ENCODE data around the gene CDH26.
"Not testable (repeated sequence)": the region's sequence is repeated elsewhere in the genome, so short reads cannot be mapped to it uniquely, and the experiment has no call there.

CDH26 gene

DNA sequence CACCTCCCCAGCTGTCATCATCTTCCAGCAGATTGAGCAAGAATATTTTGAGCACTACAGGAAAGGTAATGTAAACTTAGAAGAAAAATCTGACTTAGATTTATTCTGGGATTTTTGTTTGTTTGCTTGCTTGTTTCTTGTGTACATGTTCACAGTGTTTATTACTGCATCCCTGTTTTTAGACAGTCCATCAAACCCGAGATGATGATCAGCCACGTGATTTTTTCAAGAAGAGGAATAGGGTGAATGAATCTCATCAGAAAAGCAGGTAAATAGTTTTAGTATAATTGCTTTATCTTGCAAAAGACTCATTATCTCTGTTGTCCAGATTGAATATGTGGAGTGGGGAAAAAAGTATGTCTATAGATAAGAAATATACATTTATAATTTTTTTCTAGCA, 16.0 kb upstream of the CDH26 start:
- no peak for DNase-seq

DNA sequence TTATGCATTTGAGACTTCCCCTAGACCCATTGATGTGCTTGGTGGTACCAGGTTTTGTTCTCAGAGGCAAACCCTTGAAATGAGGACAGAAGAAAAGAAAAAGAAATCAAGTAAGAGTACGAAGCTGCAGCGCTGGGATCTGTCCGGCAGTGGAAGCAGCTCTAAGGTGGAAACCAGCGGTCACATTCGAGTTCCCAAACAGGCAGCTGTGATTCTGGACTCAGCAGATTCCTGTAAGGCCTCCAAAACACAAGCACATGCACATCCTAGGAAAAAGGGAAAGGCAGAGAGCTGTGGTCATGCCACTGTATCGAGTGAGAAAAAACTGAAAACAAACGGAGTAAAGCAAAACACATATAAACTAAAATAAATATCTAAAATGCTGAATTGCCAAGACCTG, 13.5 kb upstream of the CDH26 start:
- no peak for DNase-seq

DNA sequence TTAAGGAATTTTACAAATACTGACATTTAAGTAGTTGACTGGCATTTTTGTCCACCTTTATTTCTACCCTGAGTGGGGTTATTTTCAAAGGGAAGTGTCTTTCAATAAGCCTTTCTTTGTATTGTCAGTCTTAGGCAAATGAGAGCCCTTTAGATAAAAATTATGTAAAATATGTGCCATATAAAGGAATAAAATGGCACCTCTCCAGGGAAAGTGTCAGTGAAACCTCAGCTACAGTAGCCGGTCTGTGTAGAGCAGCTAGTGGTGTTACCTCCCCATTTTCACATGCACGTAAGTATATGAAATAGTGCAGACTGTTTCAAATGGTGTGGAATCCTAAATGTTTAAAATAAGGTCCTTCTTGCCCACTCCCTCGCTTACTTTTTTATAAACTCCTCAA, 13.0 kb upstream of the CDH26 start:
- DNase-seq: no peak

DNA sequence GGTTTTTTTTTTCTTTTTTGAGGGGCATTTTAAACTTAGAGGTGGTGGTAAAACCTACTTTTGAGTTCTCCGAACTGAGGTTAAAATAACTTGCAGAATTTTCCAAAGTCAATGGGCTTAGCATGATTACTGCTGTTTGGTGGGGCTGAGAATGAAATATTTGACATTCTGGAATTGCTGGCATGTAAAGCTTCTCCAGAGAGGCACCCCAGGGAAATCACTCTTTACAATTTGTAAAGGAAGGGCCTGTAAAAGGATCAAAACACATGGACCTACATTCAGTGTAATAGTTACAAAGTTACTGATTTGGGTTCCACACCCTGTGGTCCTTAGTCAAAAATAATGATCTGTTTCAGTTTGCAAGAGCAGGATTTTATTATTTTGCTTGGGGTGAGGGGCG, 12.5 kb upstream of the CDH26 start:
- no peak for DNase-seq

DNA sequence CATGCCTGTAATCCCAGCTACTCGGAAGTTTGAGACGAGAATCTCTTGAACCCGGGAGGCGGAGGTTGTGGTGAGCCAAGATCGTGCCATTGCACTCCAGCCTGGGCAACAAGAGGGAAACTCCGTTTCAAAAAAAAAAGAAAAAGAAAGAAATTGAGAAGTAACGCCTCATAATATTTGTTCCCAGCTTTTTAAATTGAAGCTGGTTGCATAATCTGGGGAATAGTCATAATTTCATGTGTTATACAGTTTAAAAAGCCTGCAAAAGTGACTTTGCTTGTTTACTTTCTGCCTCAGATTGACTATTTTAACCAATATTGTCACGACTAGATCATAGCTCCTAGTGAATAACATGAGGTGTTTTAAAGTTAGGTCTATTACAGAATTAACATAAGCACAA, 10.8 kb upstream of the CDH26 start:
- no peak for DNase-seq

DNA sequence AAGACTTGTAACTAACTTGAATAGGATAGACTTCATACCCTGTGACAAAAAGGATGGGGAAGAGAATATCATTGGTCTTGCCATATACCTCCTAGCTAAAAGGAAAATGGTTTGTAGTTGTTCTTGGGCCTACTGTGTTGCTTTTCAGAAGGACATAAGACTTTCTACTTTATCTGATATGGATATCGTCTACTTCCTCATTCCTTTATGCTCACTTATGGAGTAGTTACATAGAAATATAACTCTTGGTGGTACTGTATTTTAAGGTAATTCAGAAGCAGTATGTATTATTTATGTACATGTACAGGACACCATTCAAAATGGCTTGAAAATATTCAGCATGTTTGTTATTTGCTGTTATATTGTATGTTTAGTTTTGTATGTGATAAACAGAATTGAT, 10.0 kb upstream of the CDH26 start:
- DNase-seq: no peak

DNA sequence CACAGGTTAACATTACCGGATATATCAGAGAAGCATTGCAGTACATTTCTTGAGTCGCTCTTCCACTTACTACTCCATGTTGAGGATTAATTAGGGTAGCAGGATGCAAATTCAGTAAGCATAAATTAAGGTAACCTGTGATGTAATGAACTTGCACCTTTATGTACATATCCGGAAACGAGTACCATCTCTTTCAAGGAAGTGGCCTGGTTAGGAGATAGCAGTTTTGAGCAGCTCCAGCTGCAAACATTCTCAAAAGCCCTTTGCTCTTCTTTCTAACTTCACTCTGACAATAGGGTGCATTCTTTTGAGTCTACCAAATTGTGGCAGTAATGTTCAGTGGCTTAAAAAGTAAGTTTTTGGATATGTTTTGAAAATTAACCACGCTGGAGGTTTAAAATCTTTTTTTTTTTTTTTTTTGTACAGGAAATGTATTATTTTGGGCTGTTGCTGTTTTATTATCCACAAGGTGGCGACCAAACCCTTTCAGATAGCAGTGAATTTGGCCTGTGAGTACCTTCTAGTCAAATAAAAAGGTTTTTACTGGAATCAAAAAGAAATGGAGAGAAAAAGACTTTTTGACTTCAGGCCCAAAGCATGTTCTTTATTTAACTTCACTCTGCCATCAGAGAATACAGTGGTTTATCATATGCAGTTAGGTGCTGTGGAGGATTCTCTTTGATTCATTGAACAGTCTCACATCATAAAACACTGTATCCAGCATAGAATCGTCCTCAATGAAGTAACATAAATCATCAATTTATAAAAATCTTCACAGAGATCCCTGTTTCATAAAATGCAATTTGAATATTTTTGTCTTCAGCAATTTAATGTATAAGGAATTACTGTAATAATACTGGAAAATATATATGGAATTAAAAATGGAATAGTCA, 9.1 kb upstream of the CDH26 start:
- no peak for DNase-seq

DNA sequence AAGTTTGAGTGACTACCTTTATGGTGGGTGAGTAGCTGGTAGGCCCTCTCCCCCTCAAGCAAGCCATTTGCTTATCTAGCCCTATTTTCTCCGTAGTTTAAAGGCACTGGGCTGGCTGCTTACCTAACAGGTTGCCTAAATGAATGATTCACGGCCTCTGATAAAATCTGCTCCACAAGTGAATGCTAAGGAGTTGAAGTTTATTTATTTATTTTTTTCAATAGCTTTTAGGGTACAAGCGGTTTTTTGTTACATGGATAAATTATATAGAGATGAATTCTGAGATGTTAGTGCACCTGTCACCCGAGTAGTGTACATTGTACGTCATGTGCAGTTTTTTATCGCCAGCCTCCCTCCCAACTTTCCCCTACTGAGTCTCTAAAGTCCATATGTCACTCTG, 8.3 kb upstream of the CDH26 start:
- no peak for DNase-seq

DNA sequence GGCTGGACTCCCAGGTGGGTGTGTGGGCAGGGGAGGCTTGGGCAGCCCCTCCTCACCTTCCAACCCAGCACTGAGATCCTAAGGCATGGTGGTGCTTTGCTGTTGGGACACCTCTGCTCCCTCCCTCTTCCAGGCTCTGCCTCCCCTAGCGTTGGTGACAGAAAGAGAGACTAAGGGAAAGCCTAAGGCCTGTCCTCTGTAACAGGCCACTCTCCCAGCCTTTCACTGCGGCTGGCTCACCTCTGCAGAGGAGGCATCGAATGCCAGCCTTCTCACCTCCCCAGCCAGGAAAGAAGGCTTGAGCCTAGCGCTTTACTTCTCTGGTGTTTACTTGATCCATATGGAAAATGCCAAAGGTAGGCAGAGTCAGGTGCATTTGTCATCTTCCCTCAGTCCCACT, 3.5 kb upstream of the CDH26 start:
- DNase-seq: no peak

DNA sequence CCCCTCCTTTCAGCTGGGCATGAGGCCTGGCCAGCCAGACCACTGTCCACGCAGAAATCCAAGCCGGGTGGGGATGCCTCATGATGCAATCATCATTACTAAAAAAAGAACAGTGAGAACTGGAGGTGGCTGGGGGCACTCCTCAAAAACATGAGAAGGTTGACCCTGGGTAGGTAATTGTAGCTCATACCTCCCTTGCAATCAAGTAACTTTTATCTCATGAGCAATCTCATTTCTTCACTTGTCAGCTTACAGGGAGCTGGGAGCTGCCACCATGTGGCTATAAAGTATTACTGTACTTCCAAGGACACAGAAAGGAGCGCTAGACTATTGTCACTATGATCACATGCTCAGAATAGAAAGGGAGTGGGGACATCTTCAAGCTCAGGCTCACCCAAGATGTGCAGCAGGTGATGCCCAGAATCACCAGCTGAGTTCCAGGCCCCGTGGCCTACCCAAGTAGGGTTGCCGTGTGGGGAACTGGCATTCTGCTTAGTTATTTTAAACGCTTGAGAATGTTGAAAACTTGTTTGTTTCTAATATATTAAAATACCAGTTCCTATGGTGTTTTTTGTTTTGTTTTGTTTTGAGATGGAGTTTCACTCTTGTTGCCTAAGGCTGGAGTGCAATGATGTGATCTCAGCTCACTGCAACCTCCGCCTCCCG, 3.0 kb upstream of the CDH26 start:
- no peak for DNase-seq

DNA sequence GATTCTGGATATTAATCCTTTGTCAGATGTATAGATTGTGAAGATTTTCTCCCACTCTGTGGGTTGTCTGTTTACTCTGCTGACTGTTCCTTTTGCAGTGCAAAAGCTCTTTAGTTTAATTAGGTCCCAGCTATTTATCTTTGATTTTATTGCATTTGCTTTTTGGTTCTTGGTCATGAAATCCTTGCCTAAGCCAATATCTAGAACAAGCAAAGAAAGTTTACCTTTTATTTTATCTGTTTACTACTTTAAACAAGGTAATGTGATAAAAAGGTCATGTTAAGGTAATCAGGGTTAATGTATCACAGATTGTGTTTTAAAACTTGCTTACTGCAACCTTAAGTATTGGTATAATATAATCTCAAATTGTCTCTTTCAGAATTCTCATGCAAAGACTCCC, 655 bp upstream of the CDH26 start:
- not testable (repeated sequence) for DNase-seq

DNA sequence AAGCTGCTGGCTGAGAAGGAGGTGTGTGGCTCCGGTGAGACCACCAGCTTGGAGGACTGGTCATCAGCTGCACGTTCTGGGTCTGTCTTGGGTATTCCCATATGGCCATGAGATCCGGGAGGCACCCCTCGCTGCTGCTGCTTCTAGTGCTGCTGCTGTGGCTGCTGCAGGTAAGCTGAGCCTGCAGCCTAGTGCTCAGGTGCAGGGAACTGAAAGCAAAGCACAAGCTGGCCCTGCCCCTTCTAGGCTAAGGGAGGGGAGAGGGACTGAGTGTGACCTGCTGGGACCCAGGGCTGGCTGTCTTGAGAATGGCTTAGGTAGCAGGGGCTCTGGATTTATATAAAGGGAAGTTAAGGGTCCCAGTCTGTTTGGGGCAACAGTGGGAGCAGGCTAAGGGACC, 403 bp downstream of the CDH26 start:
- no peak for DNase-seq

DNA sequence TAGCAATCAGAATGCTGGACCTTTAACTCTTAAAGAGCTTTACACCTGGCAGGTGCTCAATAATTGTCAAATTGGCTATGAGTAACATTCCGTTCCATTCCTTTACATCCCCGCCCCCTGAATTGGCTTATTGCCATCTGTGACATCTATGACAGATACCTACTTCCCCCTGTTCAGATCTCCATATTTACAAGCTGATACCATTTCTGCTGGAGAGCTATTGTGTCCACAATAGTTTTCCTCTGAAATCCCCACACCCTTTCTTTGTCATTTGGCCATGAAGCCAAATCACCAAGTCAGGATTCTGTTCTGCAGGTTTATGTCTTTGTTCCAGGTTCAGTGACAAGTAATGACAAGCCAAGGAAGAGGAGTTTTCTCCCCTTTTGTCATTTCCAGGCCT, 3.2 kb downstream of the CDH26 start:
- no peak for DNase-seq

DNA sequence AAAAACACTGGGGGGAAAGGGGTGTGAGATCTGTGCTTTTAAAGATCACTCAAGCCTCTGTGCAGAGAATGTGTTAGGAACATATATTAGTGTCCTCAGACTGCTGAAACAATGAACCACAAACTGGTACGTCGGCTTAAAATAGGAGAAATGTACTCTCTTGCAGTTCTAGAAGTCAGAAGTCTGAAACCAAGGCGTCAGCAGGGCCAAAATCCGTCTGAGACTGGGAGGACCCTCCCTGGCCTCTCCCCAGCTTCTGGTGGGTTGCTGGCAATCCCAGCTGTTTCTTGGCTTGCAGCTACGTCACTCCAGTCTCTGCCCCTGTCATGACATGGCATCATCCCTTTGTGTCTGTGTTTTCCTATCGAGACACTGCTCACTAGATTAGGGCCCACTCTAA, 3.9 kb downstream of the CDH26 start:
- no peak for DNase-seq

DNA sequence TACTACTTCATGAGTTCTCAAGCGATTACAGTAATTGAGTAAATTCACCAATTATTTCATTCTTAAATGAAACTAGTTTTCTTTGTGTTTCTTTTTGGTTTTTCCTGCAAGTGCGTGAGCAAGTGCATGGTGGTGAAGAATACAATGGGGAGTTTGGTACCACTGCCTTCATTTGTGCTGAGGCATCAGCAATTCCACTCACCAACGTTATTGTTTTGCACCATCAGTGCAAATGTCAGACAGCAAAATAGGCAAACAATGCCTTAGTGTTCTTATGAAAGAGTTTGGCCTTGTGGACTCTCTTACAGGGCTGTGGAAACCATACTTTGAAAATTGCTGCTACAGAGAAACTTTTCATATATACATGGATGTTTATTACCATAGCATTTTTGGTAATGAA, 8.2 kb downstream of the CDH26 start:
- DNase-seq: no peak

DNA sequence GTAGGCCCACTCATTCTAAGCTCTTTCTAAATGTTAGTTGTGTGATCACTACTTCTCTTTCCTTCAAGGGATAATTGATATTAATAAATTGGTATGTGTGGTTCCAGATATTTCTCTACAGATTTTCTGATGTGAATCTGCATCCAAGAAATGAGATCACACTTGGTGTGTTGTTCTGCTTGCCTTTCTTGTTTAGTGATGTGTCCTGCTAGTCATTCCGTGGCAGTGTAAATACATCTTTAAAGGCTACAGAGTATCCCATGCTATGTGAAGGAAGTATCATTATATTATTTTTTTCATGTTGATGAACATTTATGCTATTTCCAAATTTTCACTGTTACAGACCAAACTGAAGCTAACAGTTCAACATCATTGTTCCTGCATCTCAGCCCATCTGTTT, 13.2 kb downstream of the CDH26 start:
- DNase-seq: no peak

DNA sequence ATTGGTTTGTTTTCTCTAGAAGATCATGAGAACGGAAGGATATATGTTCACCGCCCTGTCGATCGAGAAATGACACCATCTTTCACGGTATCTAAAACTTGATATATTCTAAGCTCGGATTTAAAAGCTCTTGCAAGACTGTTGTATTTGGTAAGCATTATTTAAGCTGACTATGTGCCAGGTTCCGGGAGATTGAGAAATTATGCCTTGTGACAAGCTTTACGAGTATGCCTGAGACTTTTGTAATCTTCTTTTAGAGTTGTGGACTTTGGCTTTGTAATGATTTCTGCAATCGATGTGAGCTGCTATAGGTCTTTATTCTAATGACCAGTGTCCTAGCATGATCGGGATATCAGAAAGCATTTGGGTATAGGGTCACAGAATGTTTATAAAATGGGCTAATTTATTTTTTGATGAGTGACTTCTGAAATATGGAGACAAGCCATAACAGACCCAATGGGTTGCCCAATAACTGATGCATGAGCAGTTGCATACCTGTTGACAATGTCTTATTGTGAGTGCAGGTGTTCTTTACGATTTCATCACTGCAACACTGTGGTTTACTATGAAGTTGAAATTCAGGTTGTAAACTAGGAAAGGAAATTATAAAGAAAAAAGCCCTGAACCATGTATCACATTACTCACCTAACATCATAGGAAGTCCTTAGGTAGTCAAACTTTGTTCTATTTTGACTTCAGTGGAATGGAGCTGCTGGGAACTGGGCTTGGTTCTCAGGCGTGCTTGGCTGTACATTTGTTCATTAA, 14.0 kb downstream of the CDH26 start:
- no peak for DNase-seq

DNA sequence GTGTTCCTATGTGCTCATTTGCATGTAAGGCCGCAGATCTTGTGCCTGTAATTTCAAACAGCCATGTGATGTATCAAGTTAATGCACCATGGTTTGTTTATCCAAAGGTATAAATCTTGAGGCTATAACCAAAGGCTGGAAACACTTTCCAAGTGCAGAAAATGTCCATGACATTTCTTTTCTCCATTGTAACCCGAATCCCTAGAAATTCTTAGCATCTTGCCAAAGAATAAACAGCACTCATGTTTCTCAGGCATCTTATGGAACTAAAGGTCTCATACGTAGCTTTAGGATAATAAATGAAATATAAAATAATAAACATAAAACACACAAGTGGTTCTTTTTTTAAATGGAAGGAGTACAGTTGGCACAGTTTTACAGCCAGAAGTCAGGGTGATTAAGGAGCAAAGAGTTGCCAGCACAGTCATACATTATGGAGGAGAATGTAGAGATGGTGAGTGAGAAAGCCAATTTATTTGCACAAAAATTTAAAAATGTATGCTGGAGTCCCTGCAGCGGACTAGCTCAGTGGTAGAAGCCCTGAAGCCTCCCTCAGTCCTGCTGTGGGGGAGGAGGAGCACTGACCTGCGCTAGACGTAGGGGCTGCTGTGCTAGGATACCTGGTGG, 18.0 kb downstream of the CDH26 start:
- DNase-seq: no peak

DNA sequence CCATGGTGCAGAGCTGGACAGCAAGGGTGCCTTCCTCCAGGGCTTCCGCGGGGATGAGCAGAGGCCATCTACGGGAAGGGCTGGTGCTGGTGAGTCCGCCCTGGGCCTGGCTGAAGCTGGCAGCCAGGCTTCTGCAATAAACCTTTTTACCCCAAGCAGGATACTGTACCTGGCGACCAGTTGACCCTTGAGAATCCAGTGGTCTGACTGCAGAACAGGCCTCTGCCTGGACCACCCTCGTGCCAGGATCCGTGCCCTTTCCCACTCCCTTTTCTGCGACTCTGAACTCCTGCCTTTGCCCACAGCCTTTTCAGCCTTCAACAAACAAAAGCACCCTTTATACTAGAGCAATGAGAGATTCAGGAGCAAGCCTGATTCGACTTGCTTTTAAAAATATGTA, 18.9 kb downstream of the CDH26 start:
- no peak for DNase-seq

DNA sequence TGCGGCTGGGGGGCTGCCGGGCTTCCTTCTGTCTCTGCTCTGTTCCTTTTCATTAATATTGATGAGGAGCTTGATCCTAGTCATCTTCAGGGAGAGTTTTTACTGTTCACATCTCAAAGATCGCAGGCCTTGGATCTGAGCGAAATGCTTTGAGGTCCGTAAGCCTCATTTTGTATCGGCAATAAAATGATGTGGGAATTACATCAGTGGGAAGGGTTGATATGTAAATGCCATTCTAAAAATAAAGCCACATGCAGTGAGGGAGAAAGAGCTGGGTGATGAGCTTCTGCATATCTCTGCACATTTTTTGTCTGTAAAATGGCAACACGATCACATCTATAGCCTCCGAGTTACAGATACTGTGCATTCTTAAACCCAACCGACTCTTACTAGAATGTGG, 24.9 kb downstream of the CDH26 start:
- DNase-seq: no peak

DNA sequence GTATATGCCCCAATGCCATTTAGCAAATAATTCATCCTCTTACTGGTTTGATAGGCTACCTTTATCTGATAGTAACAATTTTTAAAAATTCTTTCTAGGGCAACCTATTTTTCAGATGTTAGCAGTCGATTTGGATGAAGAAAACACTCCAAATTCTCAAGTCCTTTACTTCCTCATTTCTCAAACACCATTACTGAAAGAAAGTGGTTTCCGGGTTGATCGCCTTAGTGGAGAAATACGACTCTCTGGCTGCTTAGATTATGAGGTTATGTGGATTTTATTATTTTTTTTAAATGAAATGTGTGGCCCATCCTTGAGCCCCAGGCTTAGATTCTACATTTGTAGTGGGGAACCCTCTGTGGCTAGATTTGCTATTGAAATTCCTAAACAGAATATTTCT, 26.3 kb downstream of the CDH26 start:
- DNase-seq: no peak

DNA sequence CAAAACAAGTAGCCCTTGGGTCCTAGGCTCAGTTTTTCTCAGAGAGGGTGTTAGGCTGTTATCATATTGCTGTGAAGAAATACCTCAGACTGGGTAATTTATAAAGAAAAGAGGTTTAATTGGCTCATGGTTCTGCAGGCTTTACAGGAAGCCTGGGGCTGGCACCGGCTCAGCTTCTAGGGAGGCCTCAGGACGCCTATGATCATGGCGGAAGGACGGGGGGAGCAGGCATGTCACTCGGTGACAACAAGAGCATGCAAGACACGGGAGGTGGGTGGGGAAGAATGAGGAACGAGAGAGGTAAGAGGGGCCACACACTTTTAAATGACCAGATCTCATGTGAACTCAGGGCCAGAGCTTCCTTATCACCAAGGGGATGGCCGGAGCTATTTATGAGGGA, 26.9 kb downstream of the CDH26 start:
- DNase-seq: no peak

DNA sequence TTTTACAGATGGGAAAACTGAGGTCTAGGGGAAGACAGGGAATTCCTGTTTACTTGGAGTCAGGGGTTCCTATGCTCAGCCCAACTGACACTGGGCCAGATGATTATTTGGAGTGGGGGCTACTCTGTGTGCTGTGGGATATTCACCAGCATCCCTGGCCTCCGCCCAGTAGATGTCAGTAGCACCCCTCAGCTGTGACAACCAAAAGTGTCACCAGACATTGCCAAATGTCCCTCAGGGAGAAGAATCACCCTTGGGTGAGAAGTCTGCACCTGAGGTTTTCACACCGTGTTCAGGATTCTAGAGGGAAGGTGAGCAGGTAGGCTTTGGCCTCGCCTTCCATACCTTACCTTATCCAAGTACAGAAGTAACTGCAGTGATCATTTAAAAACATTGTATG, 27.6 kb downstream of the CDH26 start:
- DNase-seq: no peak

DNA sequence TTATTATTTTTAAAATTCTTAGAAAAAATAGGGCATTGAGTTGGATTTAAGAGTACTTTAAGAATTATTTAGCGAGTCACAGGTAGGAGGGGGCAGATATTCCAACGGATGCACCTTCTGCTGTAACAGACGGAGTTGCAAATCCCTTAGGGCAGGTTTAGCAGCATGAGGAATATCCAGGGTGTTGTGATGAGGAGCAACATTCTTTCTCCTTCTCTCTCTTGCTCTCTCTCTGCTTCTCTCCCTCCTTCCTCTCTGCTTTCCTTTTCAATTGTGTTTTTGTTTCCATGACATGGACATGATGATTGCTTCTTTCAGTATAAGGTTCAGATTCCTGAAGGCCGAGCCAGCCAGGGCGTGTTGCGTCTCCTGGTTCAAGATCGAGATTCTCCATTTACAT, 28.9 kb downstream of the CDH26 start:
- no peak for DNase-seq

Measured in CD4-positive, alpha-beta T cell treated with Interleukin-15 for 1 hour (primary cell).